ENCODE results near the gene SPDYE16. TPM values are rescaled to one million over a fixed set of nuclear protein-coding genes. Genes with fewer than 3 reads are reported as not detected.
"Not testable (repeated sequence)": the region's sequence is repeated elsewhere in the genome, so short reads cannot be mapped to it uniquely, and the experiment has no call there.

Gene SPDYE16
- total and polyA plus RNA-seq, 10 of the 15 experiments (the other 5 are each of a cell fraction or from before 2014, with no cell fraction given), result 0.04 to 0.92 (median 0.07) TPM; not detected in 1

DNA sequence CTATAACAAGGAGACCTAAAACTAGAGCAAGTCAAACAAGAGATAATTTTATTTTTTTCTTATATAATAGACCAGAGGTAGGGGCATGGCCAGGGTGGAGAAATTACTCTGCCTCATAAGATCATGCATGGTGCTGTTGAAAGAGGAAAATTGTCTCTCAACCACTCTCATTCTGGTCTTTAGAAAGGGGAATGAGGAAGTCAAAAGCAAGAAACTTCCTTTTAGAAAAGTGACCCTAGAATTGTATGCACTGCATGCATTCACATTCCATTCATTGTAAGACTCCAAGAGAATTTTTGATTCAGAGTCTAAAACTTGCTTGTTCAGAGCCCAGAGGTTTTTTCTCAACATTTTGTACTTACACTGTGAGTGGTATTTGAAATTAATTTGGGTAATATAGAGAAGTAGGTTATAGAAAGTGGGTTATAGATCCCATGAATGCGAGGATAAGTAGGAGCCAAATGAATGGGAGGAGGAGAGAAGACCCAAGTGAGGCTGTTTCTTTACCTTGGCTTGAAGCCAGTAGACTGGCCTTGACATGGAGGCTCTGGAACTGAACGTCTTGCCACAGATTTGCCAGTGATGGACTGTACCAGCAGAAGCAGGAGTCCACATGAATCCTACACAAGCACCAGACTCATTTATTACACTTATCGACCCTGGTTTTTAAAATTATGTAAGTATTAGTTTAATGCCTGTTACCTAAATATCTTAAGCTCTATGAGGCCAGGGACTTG, 33.0 kb upstream of the SPDYE16 start:
- H3K9me3 ChIP-seq (replicated peaks; ENCODE audit: control insufficient read depth, insufficient read depth, low read length); H2AFZ ChIP-seq (ENCODE audit: control insufficient read depth, low read depth, low read length); DNase-seq (ENCODE audit: low read depth, low spot score); FAIRE-seq; H4K20me1 ChIP-seq (ENCODE audit: control insufficient read depth, insufficient read depth); H3K36me3 ChIP-seq (ENCODE audit: control insufficient read depth in 2 of 2, insufficient read depth in 2 of 2, low read length in 1 of 2); RAD21 ChIA-PET (ENCODE audit: unreplicated experiment); in situ Hi-C loops (cut with MboI); H3K27me3 ChIP-seq (replicated peaks in 1 of 2; ENCODE audit: control insufficient read depth in 2 of 2, insufficient read depth in 2 of 2, low read length in 1 of 2); BruUV-seq (replicated peaks); H3K4me3 ChIP-seq; POLR2A ChIA-PET; CTCF ChIA-PET; H3K79me2 ChIP-seq (ENCODE audit: control insufficient read depth, insufficient read depth, low read length); ATAC-seq; H3K4me1 ChIP-seq (ENCODE audit: control insufficient read depth, insufficient read depth, low read length); H3K9ac ChIP-seq (ENCODE audit: control insufficient read depth, insufficient read depth, low read length); H3K4me2 ChIP-seq (ENCODE audit: control insufficient read depth, insufficient read depth); H3K27ac ChIP-seq (ENCODE audit: control insufficient read depth, insufficient read depth); SMC1A ChIA-PET (ENCODE audit: uncharacterized antibody, unreplicated experiment); intact Hi-C loops (cut with micrococcal nuclease; ENCODE audit: unreplicated experiment): not testable (repeated sequence)
- 89% methylated on average over 3 of the region's 3 CpGs for WGBS (ENCODE audit: insufficient coverage, insufficient replicate concordance, low lambda C conversion rate, missing lambda C conversion rate)

DNA sequence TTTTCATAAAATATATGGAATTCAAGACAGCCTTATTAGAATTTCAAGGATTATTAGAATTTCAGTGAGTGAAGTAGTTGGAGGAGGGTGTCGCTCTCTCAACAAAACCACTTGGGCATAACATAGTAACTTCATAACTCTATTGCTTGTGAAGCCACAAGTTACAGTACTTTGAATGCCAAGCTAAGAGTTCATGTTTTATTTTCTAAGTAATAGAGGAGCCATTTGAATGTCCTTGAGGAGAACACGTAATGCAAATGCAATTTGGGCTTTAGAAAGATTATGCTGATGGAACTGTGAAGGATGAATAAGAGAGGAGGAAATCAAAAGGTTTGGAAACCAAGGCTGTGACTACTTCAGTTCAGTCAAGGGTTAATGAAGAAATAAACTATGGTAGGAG, 32.3 kb upstream of the SPDYE16 start:
- H3K4me1 ChIP-seq (ENCODE audit: control insufficient read depth, insufficient read depth, low read length); H3K9me3 ChIP-seq (replicated peaks; ENCODE audit: control insufficient read depth, insufficient read depth, low read length); SMC1A ChIA-PET (ENCODE audit: uncharacterized antibody, unreplicated experiment); POLR2A ChIA-PET; H3K27ac ChIP-seq (ENCODE audit: control insufficient read depth, insufficient read depth); H3K79me2 ChIP-seq (ENCODE audit: control insufficient read depth, insufficient read depth, low read length); H3K36me3 ChIP-seq (ENCODE audit: control insufficient read depth in 2 of 2, insufficient read depth in 2 of 2, low read length in 1 of 2); H3K27me3 ChIP-seq (replicated peaks in 1 of 2; ENCODE audit: control insufficient read depth in 2 of 2, insufficient read depth in 2 of 2, low read length in 1 of 2); FAIRE-seq; DNase-seq (ENCODE audit: low read depth, low spot score); in situ Hi-C loops (cut with MboI); BruUV-seq (replicated peaks); ATAC-seq; intact Hi-C loops (cut with micrococcal nuclease; ENCODE audit: unreplicated experiment); H3K4me3 ChIP-seq; RAD21 ChIA-PET (ENCODE audit: unreplicated experiment); H2AFZ ChIP-seq (ENCODE audit: control insufficient read depth, low read depth, low read length); H4K20me1 ChIP-seq (ENCODE audit: control insufficient read depth, insufficient read depth); CTCF ChIA-PET; H3K4me2 ChIP-seq (ENCODE audit: control insufficient read depth, insufficient read depth); H3K9ac ChIP-seq (ENCODE audit: control insufficient read depth, insufficient read depth, low read length): not testable (repeated sequence)
- WGBS (ENCODE audit: insufficient coverage, insufficient replicate concordance, low lambda C conversion rate, missing lambda C conversion rate), result 95% methylated on average over 1 of the region's 2 CpGs

DNA sequence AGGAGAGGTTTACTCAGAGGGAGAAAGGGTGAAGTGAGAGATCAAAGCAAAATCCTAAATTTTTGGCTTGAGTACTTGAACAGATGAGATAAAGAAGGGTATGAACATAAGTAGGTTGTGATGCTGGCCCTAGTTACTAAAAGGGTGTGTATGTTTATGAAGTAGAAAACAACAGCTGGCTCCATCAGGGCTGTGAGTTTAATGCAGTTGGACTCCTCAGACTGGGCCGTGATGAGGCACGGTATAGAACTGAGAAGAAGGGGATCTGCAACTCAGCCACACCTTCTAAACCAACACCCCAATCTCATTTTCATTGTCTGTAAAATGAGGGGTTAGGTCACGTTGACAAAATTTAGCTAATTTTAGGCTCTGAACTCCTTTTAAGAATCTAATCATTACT, 29.2 kb upstream of the SPDYE16 start:
- SMC1A ChIA-PET (ENCODE audit: uncharacterized antibody, unreplicated experiment); H3K27me3 ChIP-seq (replicated peaks in 1 of 2; ENCODE audit: control insufficient read depth in 2 of 2, insufficient read depth in 2 of 2, low read length in 1 of 2); CTCF ChIA-PET; H3K36me3 ChIP-seq (ENCODE audit: control insufficient read depth in 2 of 2, insufficient read depth in 2 of 2, low read length in 1 of 2); RAD21 ChIA-PET (ENCODE audit: unreplicated experiment); H3K27ac ChIP-seq (ENCODE audit: control insufficient read depth, insufficient read depth); H3K4me1 ChIP-seq (ENCODE audit: control insufficient read depth, insufficient read depth, low read length); in situ Hi-C loops (cut with MboI); intact Hi-C loops (cut with micrococcal nuclease; ENCODE audit: unreplicated experiment); BruUV-seq (replicated peaks); FAIRE-seq; POLR2A ChIA-PET; H3K9me3 ChIP-seq (replicated peaks; ENCODE audit: control insufficient read depth, insufficient read depth, low read length); H3K79me2 ChIP-seq (ENCODE audit: control insufficient read depth, insufficient read depth, low read length); H2AFZ ChIP-seq (ENCODE audit: control insufficient read depth, low read depth, low read length); DNase-seq (ENCODE audit: low read depth, low spot score); H3K4me3 ChIP-seq; H3K4me2 ChIP-seq (ENCODE audit: control insufficient read depth, insufficient read depth); ATAC-seq; H3K9ac ChIP-seq (ENCODE audit: control insufficient read depth, insufficient read depth, low read length); H4K20me1 ChIP-seq (ENCODE audit: control insufficient read depth, insufficient read depth): not testable (repeated sequence)
- WGBS (ENCODE audit: insufficient coverage, insufficient replicate concordance, low lambda C conversion rate, missing lambda C conversion rate), result 86% methylated on average over 3 of the region's 3 CpGs

DNA sequence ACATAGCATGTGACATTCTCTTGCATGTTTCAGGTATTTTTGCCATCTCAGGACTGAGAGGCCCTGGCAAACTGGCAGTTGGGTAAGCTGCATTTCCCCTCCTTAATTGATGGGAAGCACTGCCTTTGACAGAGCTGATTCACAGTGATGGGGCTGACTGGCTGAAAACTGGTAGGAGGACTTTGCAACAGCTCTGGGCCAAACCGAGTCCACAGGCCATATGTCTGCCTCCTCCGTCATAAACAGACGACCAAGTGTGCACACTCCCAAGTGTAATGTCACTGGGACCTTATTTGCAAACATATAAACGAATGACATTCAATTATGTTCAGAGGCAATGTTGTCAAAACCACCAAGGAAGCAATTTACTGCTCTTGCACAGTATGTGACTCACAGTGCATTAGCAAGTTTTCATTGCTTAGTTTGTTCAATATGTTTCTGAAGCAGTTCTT, 27.3 kb upstream of the SPDYE16 start:
- POLR2A ChIA-PET; H2AFZ ChIP-seq (ENCODE audit: control insufficient read depth, low read depth, low read length); in situ Hi-C loops (cut with MboI); H3K9me3 ChIP-seq (replicated peaks; ENCODE audit: control insufficient read depth, insufficient read depth, low read length); H3K36me3 ChIP-seq (ENCODE audit: control insufficient read depth in 2 of 2, insufficient read depth in 2 of 2, low read length in 1 of 2); ATAC-seq; intact Hi-C loops (cut with micrococcal nuclease; ENCODE audit: unreplicated experiment); H3K79me2 ChIP-seq (ENCODE audit: control insufficient read depth, insufficient read depth, low read length); FAIRE-seq; H4K20me1 ChIP-seq (ENCODE audit: control insufficient read depth, insufficient read depth); H3K4me3 ChIP-seq; SMC1A ChIA-PET (ENCODE audit: uncharacterized antibody, unreplicated experiment); RAD21 ChIA-PET (ENCODE audit: unreplicated experiment); H3K4me1 ChIP-seq (ENCODE audit: control insufficient read depth, insufficient read depth, low read length); H3K27ac ChIP-seq (ENCODE audit: control insufficient read depth, insufficient read depth); DNase-seq (ENCODE audit: low read depth, low spot score); BruUV-seq (replicated peaks); H3K4me2 ChIP-seq (ENCODE audit: control insufficient read depth, insufficient read depth); CTCF ChIA-PET; H3K27me3 ChIP-seq (replicated peaks in 1 of 2; ENCODE audit: control insufficient read depth in 2 of 2, insufficient read depth in 2 of 2, low read length in 1 of 2); H3K9ac ChIP-seq (ENCODE audit: control insufficient read depth, insufficient read depth, low read length): not testable (repeated sequence)
- 87% methylated on average over 4 of the region's 4 CpGs for WGBS (ENCODE audit: insufficient coverage, insufficient replicate concordance, low lambda C conversion rate, missing lambda C conversion rate)

Measured in GM12878 (cell line).